HCT116 (cell line): Measurements from ENCODE around the gene HMGXB3. TPM values are rescaled to one million over a fixed set of nuclear protein-coding genes. Genes with fewer than 3 reads are reported as not detected.

Source experiments
- ATAC-seq: fragments of 200-7000 bp; cut with Tn5 transposase; 2 replicates; pipeline ENCODE4 v1.9.1; 2020; ENCODE audit warnings: mild to moderate bottlenecking, moderate library complexity
- BruUV-seq: library from RNA; stranded (reverse); fragments of 400-500 nt; replicated peaks from 2 replicates; lab custom pipeline; 2021; lab: Mats Ljungman, UMichigan
- CTCF ChIA-PET: fragments of 300-600 bp; sonication (Branson Sonifier 250); formaldehyde crosslinking; loops from one replicate; lab custom pipeline; 2021; ENCODE audit warnings: antibody characterized with exemption; lab: Charles Lee
- POLR2A ChIA-PET: fragments of 300-600, 350-600 bp; sonication (Branson Sonifier 250); formaldehyde crosslinking; loops from one replicate; lab custom pipeline; 2021; ENCODE audit warnings: antibody characterized with exemption; lab: Charles Lee
- RAD21 ChIA-PET, 2 experiments: fragments of 300-600 bp; sonication (Branson Sonifier 250); formaldehyde crosslinking; loops; one replicate each; lab custom pipeline; 2023; ENCODE audit warnings: low total read pairs in 2 of 2; ENCODE audit not compliant: uncharacterized antibody in 2 of 2, unreplicated experiment in 2 of 2, low non-redundant PET in 1 of 2; lab: Charles Lee
- DNase-seq: peaks from one replicate; pipeline ENCODE4 v3.0.0-alpha.2; 2010; ENCODE audit warnings: low read depth, low spot score
- H2AFZ ChIP-seq: fragments of 200-600 bp; shearing (Covaris generic), sonication (generic); 2 replicates; pipeline ENCODE4 v1.6.1; 2017; ENCODE audit warnings: low read depth, mixed run types, mixed read lengths, antibody characterized with exemption, low read length; ENCODE audit not compliant: poor library complexity, severe bottlenecking
- H3K27ac ChIP-seq: 2 replicates; pipeline ENCODE4 v1.5.1; 2012; ENCODE audit warnings: low read depth, low read length
- H3K27me3 ChIP-seq: fragments of 200-600 bp; sonication (generic); 2 replicates; pipeline ENCODE4 v1.6.1; 2016; ENCODE audit warnings: mixed run types, low read length, mixed read lengths; ENCODE audit not compliant: insufficient read depth
- H3K36me3 ChIP-seq, 2 experiments: fragments of 200-500 bp in 1 of 2; fragments of 200-600 bp in 1 of 2; sonication (Bioruptor generic) in 1 of 2; sonication (generic) in 1 of 2; 2 replicates each; pipeline versions ENCODE4 v1.5.1 to v1.6.1; 2014 to 2016; ENCODE audit warnings: low read length in 2 of 2, inconsistent platforms in 1 of 2, mixed read lengths in 1 of 2, mixed run types in 1 of 2; ENCODE audit not compliant: insufficient read depth in 2 of 2, control insufficient read depth in 1 of 2
- H3K4me1 ChIP-seq, 2 experiments: fragments of 200-600 bp in 1 of 2; sonication (generic) in 1 of 2; 2 replicates each; pipeline versions ENCODE4 v1.5.1 to v1.6.1; 2012 to 2017; ENCODE audit warnings: low read length in 2 of 2, inconsistent platforms in 1 of 2, mild to moderate bottlenecking in 1 of 2, mixed read lengths in 1 of 2, mixed run types in 1 of 2, moderate library complexity in 1 of 2; ENCODE audit not compliant: insufficient read depth in 2 of 2, control insufficient read depth in 1 of 2
- H3K4me2 ChIP-seq: fragments of 200-600 bp; sonication (generic); 2 replicates; pipeline ENCODE4 v1.6.1; 2017; ENCODE audit warnings: mixed run types, low read length, mixed read lengths
- H3K4me3 ChIP-seq, 2 experiments: fragments of 200-600 bp in 1 of 2; sonication (generic) in 1 of 2; replicated peaks in 1 of 2; 2 replicates each; pipeline ENCODE4 v1.5.1; 2011 to 2016; ENCODE audit warnings: low read length in 2 of 2, control low read depth in 1 of 2, low read depth in 1 of 2, mild to moderate bottlenecking in 1 of 2, mixed read lengths in 1 of 2, mixed run types in 1 of 2
- H3K79me2 ChIP-seq: fragments of 200-600 bp; sonication (generic); 2 replicates; pipeline ENCODE4 v1.6.1; 2017; ENCODE audit warnings: mild to moderate bottlenecking, mixed run types, low read length, moderate library complexity, mixed read lengths; ENCODE audit not compliant: insufficient read depth
- H3K9ac ChIP-seq: fragments of 200-600 bp; sonication (generic); 2 replicates; pipeline ENCODE4 v1.6.1; 2016; ENCODE audit warnings: low read length, mixed read lengths
- H3K9me2 ChIP-seq: fragments of 200-600 bp; sonication (generic), shearing (Covaris generic); 2 replicates; pipeline ENCODE4 v1.6.1; 2017; ENCODE audit warnings: mixed run types, mild to moderate bottlenecking, moderate library complexity; ENCODE audit not compliant: insufficient read depth
- H3K9me3 ChIP-seq, 2 experiments: fragments of 200-500 bp in 1 of 2; fragments of 200-600 bp in 1 of 2; sonication (Bioruptor generic) in 1 of 2; sonication (generic) in 1 of 2; 2 replicates each; pipeline ENCODE4 v1.6.1; 2014 to 2017; ENCODE audit warnings: low read length in 2 of 2, mixed read lengths in 2 of 2, inconsistent platforms in 1 of 2, low read depth in 1 of 2, mild to moderate bottlenecking in 1 of 2, mixed run types in 1 of 2, moderate library complexity in 1 of 2; ENCODE audit not compliant: control insufficient read depth in 1 of 2, insufficient read depth in 1 of 2
- H4K20me1 ChIP-seq: fragments of 200-600 bp; sonication (generic), shearing (Covaris generic); 2 replicates; pipeline ENCODE4 v1.6.1; 2017; ENCODE audit warnings: mixed run types, mild to moderate bottlenecking, moderate library complexity; ENCODE audit not compliant: insufficient read depth
- CBX3 ChIP-seq: IDR thresholded peaks from 2 replicates; pipeline ENCODE4 v1.6.1; 2012; ENCODE audit warnings: low read depth
- CTCF ChIP-seq, 3 experiments: fragments of 200-600 bp in 1 of 3; sonication (generic) in 1 of 3; IDR thresholded peaks in 2 of 3; conservative IDR thresholded peaks in 1 of 3; 2 replicates each; pipeline ENCODE4 v1.5.1; 2012 to 2017; ENCODE audit warnings: low read depth in 2 of 3, low read length in 2 of 3, antibody characterized with exemption in 1 of 3, borderline replicate concordance in 1 of 3, control low read depth in 1 of 3, mild to moderate bottlenecking in 1 of 3, mixed read lengths in 1 of 3, mixed run types in 1 of 3, moderate library complexity in 1 of 3; ENCODE audit not compliant: insufficient read depth in 1 of 3
- EZH2phosphoT487 ChIP-seq: fragments of 200-600 bp; IDR thresholded peaks from 2 replicates; pipeline ENCODE4 v1.6.1; 2018; ENCODE audit warnings: antibody characterized with exemption, borderline replicate concordance
- FOSL1 ChIP-seq: IDR thresholded peaks from 2 replicates; pipeline ENCODE4 v1.6.1; 2012; ENCODE audit warnings: low read depth
- SRF ChIP-seq: IDR thresholded peaks from 2 replicates; pipeline ENCODE4 v1.6.1; 2012; ENCODE audit warnings: low read depth
- TCF7L2 ChIP-seq: IDR thresholded peaks from 2 replicates; pipeline ENCODE4 v1.7.0; 2011; ENCODE audit warnings: borderline replicate concordance, inconsistent platforms; ENCODE audit not compliant: insufficient read depth, insufficient read length; ENCODE audit errors: extremely low read depth
- ZNF274 ChIP-seq: fragments of 200-500 bp; sonication (Bioruptor generic); IDR thresholded peaks from 2 replicates; pipeline ENCODE4 v1.6.1; 2014; ENCODE audit warnings: mild to moderate bottlenecking, low read depth, low read length, inconsistent platforms
- intact Hi-C: fragments of 100-400 bp; cut with micrococcal nuclease; formaldehyde crosslinking; loops from 2 replicates; pipeline ENCODE4 v1.10.0; 2022
- total RNA-seq: library from RNA; stranded (reverse); gene quantifications from one replicate; pipeline ENCODE4 v1.2.1, GENCODE V29; 2021; ENCODE audit not compliant: unreplicated experiment

Gene HMGXB3
- total RNA-seq, 1 experiment from 2014 or later = 41.8 TPM

GRCh38 chr5:150007050-150007449 is 6.5 kb downstream of the HMGXB3 start:
- Histone ChIP-seq H3K4me2 (no peak overlapping the region), H3K9me3 (no peaks in the 10 kb centered on the region), H4K20me1 (no peaks in the 10 kb centered on the region), H3K9ac (no peak overlapping the region), H3K4me1 (peaks cover 5 to 8% of the 10 kb centered on the region in 2 experiments; a peak in 3 of 4 replicates), H3K4me3 (no peak overlapping the region), H3K27ac (no peak overlapping the region), H3K36me3 (peaks cover 39 to 53% of the 10 kb centered on the region in 2 experiments), H3K9me2 (no peaks in the 10 kb centered on the region), H3K27me3 (no peaks in the 10 kb centered on the region), H2AFZ (no peak overlapping the region), H3K79me2 (peaks cover 94% of the 10 kb centered on the region)
- no peak for ATAC-seq
- no peak for TF ChIP-seq FOSL1
- TF ChIP-seq TCF7L2 = no peak
- no peak for TF ChIP-seq SRF
- TF ChIP-seq EZH2phosphoT487 = no peak
- TF ChIP-seq CBX3 = no peak
- CTCF ChIA-PET = interaction anchor here (1.8 kb wide), 1 partner anchor 11 kb away, joined by 3 read pairs; no protein-coding TSS in a partner anchor
- intact Hi-C loops = loop anchor here (10.0 kb wide), 2 partner anchors 208 to 348 kb away; partner anchors contain the start of gene TCOF1
- POLR2A ChIA-PET = no interaction called here
- RAD21 ChIA-PET = no interaction called here
- no TSS peak for BruUV-seq
- no peak for DNase-seq

GRCh38 chr5:150009671-150010387 is 9.3 kb downstream of the HMGXB3 start:
- Histone ChIP-seq H2AFZ (no peak overlapping the region), H3K79me2 (peaks cover 92% of the 10 kb centered on the region)
- POLR2A ChIA-PET = no interaction called here

More at GRCh38 chr5:150009671-150010387, 9.3 kb downstream of the HMGXB3 start:
- H3K4me3 ChIP-seq = no peak overlapping the region
- no peak overlapping the region for H3K9ac ChIP-seq
- BruUV-seq = no TSS peak
- CTCF ChIA-PET = no interaction called here
- peaks cover 0 to 6% of the 10 kb centered on the region in 2 experiments; a peak in 1 of 4 replicates for H3K9me3 ChIP-seq
- RAD21 ChIA-PET = no interaction called here
- no peak overlapping the region for H3K27ac ChIP-seq
- H3K4me2 ChIP-seq = no peak overlapping the region
- no peaks in the 10 kb centered on the region for H3K9me2 ChIP-seq
- no peak for TF ChIP-seq ZNF274
- no peak for TF ChIP-seq CTCF (IDR thresholded peaks at IDR 0.05 in 2 of 3, conservative IDR thresholded peaks at IDR 0.05 in 1 of 3; ENCODE audit: borderline replicate concordance in 1 of 3, insufficient read depth in 1 of 3, low read depth in 2 of 3, low read length in 2 of 3)
- no peaks in the 10 kb centered on the region for H3K4me1 ChIP-seq
- intact Hi-C loops = loop anchor here (10.0 kb wide), 2 partner anchors 205 to 345 kb away; partner anchors contain the start of gene TCOF1
- DNase-seq (no peak), ATAC-seq (no peak)
- no peaks in the 10 kb centered on the region for H4K20me1 ChIP-seq
- peaks cover 62 to 75% of the 10 kb centered on the region in 2 experiments for H3K36me3 ChIP-seq
- no peaks in the 10 kb centered on the region for H3K27me3 ChIP-seq
